Amniotic epithelial cell (primary cell): ENCODE data around the gene JAKMIP1.
"Not testable (repeated sequence)": the region's sequence is repeated elsewhere in the genome, so short reads cannot be mapped to it uniquely, and the experiment has no call there.

Experiments used
- DNase-seq: peaks from one replicate; pipeline ENCODE4 v3.0.0-alpha.2; 2010; ENCODE audit warnings: low read depth

The JAKMIP1 gene

DNA sequence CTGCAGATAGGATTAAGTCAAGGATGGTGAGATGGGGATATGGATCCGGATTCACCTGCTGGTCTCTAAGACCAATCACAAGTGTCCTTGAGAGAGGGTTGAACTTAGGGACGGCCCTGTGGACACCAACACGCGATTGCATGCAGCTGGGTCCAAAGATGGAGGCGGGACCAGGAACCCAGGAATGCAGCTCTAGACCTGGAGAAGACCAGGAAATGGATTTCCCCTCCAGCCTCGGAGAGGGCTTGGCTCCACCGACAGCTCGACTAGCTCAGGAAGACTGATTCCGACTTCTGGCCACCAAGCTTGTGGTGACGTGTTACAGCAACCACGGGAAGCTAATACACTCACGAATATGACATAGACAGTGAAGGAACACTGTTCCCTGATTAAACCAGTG is 186.8 kb downstream of the JAKMIP1 start:
- DNase-seq: no peak

DNA sequence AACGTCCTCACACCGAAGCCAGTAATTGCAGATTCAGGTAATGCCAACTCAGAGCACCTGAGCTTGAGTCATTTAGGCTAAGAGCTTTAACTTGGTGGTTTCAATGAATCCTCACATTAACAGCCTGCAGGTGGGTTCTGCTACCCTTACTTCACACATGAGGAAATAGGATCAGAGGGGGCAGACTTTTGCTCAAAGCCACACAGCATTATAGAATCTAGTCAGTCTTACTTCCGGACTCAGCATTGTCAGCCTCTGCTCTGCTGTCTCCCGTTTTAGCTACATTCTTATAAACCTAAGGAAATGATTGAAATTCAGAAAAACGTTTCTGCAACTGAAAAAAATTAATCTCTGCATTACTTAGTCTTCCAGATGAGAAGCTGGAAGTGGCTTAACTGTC is 188.1 kb downstream of the JAKMIP1 start:
- no peak for DNase-seq

DNA sequence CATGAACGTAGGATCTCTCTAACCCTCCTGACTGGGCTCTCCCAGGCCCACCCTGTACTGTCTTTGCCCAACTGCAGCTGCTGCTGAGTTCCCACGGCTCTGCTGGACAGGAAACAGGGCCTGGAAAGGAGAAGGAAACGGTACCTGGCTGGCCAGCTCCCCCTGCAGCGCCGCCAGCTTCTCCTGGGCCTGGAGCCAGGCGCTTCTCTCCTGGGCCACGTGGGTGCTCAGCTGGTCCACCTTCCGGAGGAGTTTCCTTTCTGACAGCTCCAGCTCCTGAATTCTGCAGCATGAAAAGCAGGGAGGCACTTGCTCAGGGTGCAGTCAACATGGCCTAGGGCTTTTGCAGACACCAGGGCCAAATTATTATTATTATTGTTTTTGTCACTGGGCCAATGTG is 188.7 kb downstream of the JAKMIP1 start:
- no peak for DNase-seq

DNA sequence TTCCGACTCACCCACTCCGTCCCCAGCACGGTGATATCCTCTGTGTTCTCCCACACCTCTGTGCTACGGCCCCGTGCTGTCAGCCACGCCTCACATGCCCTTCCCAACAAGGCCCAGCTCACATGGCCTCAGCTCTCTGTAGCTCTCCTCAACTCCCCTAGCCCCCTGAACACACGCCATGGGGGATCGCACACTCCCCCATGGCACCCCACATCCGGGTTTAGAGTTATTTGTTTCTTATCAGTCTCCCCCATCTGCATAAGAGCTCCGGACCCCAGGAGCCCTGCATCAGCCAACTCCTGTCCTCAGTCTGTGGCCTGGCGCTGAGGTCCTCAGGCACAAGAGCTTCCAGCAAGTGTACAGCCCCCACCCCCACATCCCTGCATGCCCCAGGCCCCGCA is 189.1 kb downstream of the JAKMIP1 start:
- DNase-seq: no peak

DNA sequence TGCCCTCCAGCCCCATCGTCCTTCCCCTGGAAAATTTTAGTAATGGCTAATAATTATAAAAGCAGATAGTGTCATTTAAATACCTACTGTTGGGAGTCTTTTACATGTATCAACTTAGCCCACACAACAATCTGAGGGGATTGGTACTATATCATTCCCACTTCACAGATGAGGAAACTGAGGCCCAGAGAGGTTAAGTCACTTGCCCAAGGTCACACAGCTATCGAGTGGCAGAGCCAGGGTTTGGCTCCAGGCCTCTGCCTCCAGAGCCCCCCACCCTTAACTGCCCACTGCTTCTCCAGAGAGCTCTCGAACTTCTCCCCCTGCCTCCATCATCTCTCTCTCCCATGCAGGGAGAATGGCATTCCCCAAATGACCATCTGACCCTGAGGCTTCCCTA is 189.6 kb downstream of the JAKMIP1 start:
- no peak for DNase-seq

DNA sequence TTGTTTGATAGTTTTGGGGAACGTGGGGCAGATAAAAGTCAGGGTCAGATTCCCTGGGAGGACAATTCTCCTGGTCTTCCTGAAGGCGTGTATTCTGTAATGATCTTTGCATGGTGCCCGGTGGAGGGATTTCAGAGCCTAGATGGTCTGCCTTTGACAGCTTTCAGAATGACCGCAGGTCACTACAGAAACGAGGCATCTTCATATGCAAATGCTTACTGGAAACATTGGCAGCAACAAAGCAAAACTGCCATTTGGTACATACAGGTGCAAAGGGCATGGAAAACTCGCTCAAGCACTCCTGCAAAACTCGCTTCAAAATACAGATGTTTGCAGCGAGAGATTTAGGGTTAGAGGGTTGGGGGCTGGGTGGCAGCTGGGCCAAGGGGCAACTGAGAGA is 190.9 kb downstream of the JAKMIP1 start:
- no peak for DNase-seq

DNA sequence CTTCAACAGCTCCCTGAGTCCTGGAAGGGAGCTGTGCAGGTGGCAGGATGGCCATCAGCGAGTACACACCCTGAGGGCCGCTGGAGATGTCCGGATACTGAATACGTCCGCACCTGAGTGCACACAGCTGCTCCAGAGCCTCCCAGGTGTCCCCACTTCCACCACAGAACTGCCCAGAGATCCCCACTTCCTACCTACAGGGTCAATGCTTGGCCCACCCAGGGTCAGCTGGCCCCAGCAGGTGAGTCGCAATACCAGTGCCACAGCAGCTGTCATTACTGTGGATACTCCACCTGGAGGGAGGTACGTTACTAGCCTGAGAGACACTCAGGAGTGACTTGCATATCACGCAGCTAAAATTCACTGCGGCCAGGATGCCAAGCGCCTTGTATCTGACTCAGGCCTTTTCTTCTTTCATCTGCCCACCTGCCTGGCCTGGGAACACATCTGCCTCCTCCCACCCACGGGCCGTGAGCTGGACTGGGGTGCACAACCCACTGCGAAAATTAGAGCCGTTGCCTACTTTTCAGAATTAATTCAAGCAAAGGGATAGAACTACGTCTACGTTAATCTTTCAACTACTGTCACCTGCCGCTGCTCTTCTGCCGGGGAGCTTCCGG is 191.5 kb downstream of the JAKMIP1 start:
- no peak for DNase-seq

DNA sequence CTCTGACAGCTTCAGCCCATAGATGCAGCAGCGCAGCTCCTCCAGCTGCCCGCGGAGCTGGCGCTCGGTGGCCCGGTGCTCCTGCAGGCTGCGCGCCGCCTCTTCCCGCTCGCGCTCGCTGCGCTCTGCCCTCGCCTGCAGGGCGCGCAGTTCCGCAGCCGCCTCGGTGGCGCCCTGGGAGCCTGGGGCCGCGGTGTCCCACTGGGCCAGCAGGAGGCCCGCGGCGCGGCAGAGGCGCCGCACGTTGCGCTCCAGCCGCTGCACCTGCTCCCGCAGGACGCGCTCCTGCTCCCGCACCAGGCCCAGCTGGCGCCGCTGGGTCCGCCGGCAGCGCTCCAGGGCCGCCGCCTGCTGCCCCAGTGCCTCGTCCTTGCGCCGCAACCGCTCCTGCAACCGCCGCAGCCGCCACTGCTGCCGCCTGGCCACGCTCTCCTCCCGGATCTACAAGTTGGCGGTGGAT is 192.2 kb downstream of the JAKMIP1 start:
- no peak for DNase-seq

DNA sequence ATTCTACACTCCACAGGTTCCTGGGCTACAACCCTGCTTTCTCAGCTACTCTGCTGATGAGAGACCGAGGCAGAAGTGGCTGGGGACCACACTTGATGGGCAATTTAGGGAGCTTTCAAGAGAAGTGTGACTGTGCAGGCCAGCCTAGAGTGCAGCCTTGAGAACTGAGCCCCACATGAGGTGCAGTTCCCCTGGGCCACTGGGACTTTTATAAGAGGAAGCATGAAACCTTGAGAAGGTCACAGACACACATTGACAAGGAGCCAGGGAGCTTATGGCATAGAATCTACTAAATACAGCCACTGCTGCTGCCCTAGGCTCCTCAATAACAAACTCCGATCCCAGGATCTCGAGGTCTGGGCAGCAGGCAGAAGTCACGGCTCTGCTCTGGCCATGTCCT is 195.2 kb downstream of the JAKMIP1 start:
- no peak for DNase-seq

DNA sequence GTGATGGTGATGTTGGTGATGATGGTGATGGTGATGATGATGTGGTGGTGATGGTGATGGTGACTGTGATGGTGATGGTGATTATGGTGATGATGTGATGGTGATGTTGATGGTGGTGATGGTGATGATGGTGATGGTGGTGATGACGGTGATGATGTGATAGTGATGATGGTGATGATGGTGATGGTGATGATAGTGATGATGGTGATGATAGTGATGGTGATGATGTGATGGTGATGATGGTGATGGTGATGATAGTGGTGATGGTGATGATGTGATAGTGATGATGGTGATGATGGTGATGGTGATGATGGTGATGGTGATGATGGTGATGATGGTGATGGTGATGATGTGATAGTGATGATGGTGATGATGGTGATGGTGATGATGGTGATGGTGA is 196.9 kb downstream of the JAKMIP1 start:
- not testable (repeated sequence) for DNase-seq

DNA sequence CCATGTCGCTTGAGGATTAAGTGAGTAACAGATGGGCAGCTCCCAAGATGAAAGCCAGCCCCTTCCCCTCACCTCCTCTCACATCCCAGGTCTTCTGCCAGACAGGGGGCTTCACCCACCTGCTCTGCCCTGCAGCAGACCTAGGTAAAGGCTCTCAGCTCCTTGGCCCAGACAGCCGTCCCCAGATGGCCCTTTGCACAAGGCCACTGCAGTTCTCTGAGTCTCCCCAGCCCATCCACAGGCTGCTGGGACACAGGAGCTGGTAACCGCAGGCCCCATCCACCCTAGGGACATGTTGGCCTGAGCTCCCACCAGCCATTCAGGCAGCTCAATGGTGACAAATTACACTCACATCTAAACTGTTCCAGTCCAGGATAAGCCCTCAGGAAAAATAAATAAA is 197.4 kb downstream of the JAKMIP1 start:
- DNase-seq: no peak

DNA sequence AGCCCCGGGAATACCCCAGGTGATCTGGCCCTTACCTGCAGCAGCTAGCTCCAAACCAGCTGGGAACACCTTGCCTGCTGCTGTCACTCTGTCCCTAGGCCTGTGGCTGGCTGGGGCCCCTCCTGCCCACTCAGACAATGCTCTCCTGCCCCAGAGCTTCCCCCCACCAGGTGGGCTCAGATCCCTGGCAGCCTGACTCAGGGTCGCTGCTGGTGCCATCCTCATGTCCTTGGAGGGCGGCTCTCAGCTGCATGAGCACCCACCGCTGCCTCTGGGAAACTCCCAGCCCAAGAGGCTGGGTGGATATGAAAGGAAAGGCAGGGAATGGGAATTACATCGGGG is 197.9 kb downstream of the JAKMIP1 start:
- no peak for DNase-seq

DNA sequence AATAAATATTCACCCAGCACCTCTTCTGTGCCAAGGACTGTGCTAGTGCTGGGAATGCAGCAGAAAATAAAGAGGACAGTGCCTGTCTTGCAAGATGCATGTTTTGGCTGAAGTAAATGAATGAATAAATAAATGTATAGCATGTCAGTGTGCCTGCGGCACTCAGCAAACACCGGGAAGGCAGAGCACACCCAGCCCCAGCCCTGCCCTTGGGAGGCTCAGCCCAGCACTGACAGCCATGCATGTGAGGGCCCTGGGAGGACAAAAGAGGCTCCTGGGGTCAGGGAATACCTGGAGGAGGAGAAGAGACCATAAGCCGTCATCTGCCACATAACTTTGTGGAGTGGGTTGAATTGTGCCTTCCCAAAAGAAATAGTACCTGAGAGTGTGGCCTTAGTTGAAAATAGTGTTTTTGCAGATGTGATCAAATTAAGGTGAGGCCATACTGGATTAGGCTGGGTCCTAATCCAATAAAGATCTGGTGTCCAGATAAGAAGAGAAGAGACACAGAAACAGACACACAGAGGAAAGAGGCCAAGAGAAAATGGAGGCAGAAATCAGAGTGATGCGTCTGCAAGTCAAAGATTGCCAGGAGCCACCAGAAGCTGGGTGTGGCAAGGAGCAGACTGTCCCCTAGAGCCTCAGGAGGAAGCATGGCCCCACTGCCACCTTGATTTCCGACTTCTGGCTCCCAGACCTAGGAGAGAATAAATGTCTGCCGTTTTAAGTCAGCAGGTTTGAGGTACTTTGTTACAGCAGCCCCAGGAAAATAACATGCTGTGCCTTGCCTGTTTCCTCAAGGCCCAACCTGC is 198.5 kb downstream of the JAKMIP1 start:
- DNase-seq: no peak

DNA sequence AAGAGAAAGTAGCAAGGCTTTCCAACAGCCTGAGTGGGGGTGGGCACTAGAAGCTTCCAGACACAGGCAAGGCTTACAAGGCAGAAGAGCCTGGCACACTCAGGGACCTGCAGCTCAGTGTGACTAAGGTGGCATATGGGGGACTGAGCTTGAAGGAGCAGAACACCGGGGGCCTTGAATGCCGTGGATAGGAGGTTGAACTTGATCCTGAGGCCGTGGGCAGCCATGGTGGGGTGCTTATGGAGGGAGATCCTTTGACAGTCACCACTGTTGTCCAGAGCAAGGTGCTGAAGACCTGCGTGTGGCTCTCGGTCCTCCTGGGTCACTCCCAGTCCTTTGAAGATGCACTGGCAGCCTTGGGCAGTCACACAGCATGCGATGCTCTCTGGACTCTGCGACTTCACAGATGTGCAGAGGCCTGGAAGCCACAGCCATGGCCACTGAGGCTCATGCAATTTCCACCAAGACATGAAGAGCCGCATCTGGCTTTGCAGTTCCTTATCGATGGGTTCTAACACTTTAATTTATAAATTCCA is 200.5 kb downstream of the JAKMIP1 start:
- DNase-seq: no peak

DNA sequence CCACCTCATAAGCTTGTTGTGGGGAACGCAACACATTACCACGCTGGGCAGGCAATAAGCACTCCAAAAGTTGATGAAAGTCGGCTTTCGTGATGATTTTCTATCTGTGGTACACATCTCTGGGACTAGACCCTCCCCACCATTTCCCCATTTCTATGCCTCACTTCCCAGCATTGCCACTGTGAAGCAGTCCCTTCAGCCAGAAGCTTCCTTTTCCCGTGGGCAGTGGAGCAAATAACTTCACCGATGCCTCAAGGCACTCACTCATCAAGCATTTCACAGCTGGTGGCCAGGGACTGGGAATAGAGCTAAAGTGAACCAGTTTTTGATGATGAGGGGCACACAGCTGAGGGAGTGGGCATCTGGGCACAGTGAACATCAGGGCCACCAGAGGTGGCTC is 201.0 kb downstream of the JAKMIP1 start:
- DNase-seq: no peak

DNA sequence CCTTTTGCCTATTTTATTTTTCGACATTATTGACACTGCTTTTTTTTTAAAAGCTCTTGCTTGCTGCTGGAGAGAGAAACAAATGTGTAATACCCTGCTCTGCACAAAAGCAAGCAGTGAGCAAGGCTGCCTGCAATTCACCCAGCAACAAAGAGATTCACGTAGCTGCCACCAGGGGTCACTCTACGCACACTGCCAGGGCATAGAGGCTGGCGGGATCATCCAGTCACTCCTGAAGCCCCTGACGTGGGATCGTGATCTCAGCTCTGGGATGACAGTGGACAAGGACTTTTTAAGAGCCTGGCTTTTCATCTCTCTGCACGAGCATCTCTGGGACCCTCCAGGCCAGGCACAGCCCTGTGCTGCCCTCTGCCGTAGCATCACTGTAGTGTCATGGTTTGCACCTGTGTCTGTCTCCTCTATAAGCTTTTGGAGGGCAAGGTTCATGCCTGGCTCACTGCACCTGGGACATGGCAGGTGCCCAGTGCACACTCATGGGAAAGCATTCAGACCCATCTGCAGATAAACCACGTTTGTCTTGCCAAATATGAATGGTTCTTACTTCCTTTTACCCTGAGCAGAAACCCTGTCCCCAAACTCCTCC is 201.9 kb downstream of the JAKMIP1 start:
- peak; percentile 14 for DNase-seq

DNA sequence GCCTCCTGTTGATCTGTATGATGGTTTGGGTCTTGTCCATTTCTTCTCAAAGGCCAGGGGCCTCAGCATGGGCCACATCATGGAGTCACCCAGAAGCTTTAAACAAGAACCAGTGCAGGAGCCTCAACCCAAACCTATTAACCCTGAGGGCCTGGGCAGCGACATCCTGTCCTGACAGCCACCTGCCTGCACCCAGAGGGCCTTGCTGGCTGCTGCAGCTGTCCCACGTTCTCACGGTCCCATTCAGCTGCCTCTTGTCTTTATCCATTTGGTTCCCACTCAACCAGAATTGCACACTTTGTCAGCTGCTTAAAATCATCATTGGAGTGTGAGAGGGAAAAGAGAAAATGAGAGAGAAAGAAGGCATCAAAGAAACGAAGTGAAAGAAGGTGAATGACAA is 203.7 kb downstream of the JAKMIP1 start:
- DNase-seq: no peak

DNA sequence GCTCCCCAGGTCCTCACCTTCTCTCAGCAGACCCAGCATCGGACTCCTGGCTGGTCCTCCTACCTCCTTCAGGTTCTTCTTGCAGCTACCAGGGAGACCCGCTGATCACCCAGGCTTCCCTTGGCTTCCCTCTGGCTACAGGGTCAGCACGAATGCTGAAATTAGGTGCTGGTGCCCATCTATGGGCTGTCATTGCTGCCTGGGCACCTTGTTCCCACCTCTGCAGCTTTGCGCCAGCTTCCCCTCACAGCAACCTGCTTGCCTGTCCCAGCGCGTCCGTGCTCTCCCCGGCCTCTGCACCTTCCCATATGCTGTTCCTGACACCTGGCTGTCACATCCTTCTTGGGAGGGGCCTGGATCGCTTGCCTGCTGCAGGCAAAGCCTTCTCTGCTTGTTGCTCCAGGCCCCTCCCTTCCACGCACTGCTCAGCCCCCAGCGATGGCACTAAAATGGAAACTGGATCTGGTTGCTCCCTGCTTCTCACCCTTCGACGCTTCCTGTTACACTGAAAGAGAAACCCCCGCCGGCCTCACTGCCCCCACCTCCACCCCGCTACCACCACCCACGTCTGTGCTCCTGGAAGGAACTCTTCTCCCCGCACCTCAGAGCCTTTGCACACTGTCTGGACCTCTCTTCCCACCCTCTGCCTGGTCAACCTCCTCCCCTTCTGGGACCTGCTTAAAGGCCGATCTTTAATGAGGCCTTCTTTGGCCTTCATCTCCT is 204.3 kb downstream of the JAKMIP1 start:
- no peak for DNase-seq

DNA sequence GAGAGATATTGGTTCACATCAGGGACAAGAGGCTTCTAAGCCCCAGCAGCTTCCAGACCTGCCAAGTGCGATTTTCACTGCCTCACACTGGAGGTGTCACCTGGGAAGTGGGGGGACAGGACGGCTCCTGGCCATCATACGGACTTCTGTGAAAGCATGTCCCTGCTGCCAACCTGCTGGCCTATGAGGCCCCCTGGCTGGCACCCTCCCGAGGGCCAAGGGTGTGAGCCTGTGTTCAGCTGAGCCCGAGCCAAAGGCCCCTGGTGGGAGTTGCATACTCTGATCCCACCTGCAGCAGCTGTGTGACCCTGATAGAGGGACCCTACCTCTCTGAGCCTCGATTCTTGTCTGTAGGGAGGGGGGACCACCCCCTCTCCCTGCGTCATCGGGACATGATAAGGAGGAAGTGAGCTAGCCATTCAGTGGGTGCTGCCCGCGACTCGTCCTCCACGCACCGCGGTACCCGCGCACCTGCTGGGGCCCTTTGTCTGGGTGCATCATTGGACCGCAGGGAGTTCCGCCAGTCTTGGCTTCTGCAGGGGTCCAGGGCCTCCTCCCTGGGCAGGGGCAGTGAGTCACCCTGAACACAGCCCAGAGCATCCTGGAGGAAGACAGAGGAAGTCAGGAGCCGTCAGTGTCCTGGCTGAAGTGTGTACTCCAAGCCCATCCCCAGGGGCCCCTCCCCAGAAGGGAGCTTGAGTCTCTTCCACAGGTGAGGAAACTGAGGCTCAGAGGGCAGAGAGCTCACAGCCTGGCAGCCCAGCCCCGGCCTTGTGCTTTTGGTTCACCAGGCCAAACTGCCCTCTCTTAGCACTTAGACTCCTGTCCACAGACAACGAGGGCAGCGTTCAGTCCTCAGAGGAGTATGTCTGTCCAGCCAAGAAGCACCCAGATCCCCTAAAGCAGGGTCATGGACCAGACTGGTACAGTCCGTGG is 206.2 kb downstream of the JAKMIP1 start:
- no peak for DNase-seq

DNA sequence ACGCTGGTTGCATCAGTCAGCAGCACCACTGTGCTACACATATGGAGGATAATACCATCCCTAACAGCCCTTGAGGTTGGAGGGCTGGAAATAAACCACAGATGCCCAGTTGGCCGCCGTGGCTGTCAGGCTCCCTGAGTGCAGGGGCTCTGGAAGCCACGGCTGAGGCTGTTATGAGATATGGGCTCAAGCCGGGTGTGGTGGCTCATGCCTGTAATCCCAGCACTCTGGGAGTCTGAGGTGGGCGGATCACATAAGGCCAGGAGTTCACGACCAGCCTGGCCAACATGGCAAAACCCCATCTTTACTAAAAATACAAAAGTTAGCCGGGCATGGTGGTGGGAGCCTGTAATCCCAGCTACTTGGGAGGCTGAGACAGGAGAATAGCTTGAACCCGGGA is 207.0 kb downstream of the JAKMIP1 start:
- DNase-seq: not testable (repeated sequence)

DNA sequence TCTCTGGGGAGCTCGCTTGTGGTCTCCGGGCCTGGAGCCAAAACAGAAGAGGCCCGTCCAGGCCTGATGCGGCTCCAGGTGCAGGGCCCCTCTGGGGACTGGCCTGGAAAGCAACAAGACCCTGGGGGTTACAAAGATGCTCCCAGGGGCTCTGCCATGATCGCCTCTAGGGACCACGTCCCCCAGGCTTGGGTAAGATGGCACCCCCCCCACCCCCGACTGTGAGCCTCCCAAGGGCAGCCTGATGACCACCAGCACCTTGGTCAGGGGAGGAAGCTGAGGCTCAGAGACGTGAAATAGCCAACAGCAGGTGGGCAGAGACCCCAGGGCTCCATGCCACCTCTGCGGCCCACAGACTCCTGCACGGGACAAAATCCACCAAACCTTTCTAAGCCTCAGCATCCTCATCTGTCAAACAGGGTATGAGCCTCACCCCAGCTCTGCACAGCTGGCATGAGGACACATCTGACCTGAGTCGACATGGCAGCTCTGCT is 207.5 kb downstream of the JAKMIP1 start:
- no peak for DNase-seq
